ENCODE results near the gene ZNF222.
A peak's percentile ranks its signal among the peaks of the same experiment; 100 is the strongest.

ZNF222 gene

DNA sequence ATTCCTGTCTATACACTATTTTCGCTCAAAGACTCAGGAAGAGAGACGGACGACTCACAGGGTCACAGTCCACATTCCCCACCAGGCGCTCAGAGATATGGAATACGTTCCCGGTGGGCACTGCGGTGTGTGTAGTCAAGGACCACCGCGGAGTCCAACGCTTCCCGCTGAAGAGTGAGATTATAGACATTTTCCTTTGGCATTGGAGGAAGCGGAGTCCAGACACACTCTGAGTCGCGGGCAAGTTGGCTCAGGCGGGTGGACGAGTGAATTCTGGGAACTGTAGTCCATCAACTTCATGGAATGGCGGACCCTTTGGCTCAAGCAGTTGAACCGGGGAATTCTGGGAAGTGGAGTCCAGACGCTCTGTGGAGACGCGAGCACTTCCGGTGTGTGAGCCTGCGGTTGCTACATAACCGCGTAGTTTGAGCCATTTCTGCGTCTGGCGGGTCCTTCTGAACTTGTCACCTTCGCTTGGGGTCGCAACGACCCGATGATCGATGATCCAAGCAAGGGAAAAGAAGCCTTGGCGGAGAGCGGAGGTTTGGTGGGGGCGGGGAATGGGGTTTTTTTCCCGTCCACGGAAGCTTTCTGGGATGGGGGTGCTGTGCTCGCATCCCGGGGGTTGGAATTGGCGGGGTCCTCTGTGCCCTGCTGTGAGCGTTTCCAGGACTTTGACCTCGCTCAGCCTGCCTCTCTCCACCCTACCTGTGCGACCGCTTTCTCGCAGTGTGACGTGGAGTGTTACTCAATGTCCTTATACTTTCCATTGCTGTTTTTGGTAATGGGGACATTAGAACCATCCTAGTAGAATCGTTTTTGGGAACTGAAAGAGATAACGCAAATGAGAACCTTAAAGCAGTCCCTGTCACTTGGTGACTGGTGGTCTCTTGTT lies 22.4 kb upstream of the ZNF222 start, which contains the start of gene ZNF230:
TSS of gene ZNF230 (plus strand) at position 392 of the 895 bp plus-strand sequence. CDS start 4,122 bp downstream, outside the sequence.
- peak; percentile 80 for DNase-seq (ENCODE audit: extremely low read depth, low read depth)
- TF ChIP-seq, protein P1, sequence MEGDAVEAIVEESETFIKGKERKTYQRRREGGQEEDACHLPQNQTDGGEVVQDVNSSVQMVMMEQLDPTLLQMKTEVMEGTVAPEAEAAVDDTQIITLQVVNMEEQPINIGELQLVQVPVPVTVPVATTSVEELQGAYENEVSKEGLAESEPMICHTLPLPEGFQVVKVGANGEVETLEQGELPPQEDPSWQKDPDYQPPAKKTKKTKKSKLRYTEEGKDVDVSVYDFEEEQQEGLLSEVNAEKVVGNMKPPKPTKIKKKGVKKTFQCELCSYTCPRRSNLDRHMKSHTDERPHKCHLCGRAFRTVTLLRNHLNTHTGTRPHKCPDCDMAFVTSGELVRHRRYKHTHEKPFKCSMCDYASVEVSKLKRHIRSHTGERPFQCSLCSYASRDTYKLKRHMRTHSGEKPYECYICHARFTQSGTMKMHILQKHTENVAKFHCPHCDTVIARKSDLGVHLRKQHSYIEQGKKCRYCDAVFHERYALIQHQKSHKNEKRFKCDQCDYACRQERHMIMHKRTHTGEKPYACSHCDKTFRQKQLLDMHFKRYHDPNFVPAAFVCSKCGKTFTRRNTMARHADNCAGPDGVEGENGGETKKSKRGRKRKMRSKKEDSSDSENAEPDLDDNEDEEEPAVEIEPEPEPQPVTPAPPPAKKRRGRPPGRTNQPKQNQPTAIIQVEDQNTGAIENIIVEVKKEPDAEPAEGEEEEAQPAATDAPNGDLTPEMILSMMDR (IDR thresholded peaks at IDR 0.05; ENCODE audit: low read depth, low read length), result no peak

GRCh38 chr19:44003461-44004009 lies 21.6 kb upstream of the ZNF222 start:
- no peak for DNase-seq (ENCODE audit: extremely low read depth, low read depth)

DNA sequence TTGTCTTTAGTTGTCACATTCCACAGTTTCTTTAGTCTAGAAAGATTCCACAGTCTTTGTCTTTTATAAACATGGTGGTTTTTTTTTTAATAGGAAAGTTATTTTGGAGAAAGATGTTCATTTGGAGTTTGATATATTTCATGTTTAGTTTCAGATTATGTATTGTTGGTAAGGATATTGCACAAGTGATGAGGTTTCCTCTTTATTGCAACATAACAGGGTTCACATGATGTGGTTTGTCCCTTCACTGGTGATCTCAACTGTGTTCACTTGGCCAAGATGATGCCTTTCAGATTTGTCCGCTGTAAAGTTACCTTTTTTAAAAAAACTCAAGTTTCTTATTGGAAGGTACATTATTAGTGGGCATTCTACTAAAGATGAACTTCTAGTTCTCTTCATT lies 19.2 kb upstream of the ZNF222 start:
- DNase-seq (ENCODE audit: extremely low read depth, low read depth), result no peak

More at GRCh38 chr19:44003461-44004009, 21.6 kb upstream of the ZNF222 start:
- TF ChIP-seq, protein P1 (IDR thresholded peaks at IDR 0.05; ENCODE audit: low read depth, low read length), result no peak

GRCh38 chr19:44007473-44007872 lies 17.7 kb upstream of the ZNF222 start:
- TF ChIP-seq, protein P1 (IDR thresholded peaks at IDR 0.05; ENCODE audit: low read depth, low read length), result no peak
- DNase-seq (ENCODE audit: extremely low read depth, low read depth), result no peak

More for the DNA sequence above, 19.2 kb upstream of the ZNF222 start:
- TF ChIP-seq, protein P1 (IDR thresholded peaks at IDR 0.05; ENCODE audit: low read depth, low read length), result no peak

DNA sequence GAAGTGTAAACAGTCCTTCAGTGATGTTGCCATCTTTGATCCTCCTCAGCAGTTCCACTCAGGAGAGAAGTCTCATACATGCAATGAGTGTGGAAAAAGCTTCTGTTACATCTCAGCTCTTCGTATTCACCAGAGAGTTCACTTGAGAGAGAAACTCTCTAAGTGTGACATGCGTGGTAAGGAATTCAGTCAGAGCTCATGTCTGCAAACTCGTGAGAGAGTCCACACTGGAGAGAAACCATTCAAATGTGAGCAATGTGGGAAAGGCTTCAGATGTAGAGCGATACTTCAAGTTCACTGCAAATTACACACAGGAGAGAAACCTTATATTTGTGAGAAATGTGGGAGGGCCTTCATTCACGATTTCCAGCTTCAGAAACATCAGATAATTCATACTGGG lies 14.7 kb upstream of the ZNF222 start:
- no peak for DNase-seq (ENCODE audit: extremely low read depth, low read depth)
- TF ChIP-seq, protein P1 (IDR thresholded peaks at IDR 0.05; ENCODE audit: low read depth, low read length), result no peak

GRCh38 chr19:44019498-44019897 lies 5.7 kb upstream of the ZNF222 start:
- TF ChIP-seq, protein P1 (IDR thresholded peaks at IDR 0.05; ENCODE audit: low read depth, low read length), result no peak

DNA sequence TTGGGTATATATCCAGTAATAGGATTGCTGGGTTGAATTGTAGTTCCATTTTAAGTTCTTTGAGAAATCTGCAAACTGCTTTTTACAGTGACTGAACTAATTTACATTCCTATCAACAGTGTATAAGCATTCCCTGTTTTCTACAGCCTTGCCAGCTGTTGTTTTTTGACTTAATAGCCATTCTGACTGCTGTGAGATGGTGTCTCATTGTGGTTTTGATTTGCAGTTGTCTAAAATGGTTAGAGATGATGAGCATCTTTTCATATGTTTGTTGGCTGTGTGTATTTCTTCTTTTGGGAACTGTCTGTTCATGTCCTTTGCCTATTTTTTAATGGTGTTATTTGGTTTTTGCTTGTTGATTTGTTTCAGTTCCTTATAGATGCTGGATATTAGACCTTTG lies 4.0 kb upstream of the ZNF222 start:
- TF ChIP-seq, protein P1 (IDR thresholded peaks at IDR 0.05; ENCODE audit: low read depth, low read length), result no peak
- DNase-seq (ENCODE audit: extremely low read depth, low read depth), result no peak

More at GRCh38 chr19:44019498-44019897, 5.7 kb upstream of the ZNF222 start:
- DNase-seq (ENCODE audit: extremely low read depth, low read depth), result no peak

All from AG09319 (cell line).